NCI-H446 (cell line): Measurements from ENCODE around the gene ENPP6.
"Not testable (repeated sequence)": the region's sequence is repeated elsewhere in the genome, so short reads cannot be mapped to it uniquely, and the experiment has no call there.

Experiments used
- DNase-seq, 2 experiments: peaks; one replicate each; lab custom pipeline; 2025; lab: John Stamatoyannopoulos, UW

Gene ENPP6

DNA sequence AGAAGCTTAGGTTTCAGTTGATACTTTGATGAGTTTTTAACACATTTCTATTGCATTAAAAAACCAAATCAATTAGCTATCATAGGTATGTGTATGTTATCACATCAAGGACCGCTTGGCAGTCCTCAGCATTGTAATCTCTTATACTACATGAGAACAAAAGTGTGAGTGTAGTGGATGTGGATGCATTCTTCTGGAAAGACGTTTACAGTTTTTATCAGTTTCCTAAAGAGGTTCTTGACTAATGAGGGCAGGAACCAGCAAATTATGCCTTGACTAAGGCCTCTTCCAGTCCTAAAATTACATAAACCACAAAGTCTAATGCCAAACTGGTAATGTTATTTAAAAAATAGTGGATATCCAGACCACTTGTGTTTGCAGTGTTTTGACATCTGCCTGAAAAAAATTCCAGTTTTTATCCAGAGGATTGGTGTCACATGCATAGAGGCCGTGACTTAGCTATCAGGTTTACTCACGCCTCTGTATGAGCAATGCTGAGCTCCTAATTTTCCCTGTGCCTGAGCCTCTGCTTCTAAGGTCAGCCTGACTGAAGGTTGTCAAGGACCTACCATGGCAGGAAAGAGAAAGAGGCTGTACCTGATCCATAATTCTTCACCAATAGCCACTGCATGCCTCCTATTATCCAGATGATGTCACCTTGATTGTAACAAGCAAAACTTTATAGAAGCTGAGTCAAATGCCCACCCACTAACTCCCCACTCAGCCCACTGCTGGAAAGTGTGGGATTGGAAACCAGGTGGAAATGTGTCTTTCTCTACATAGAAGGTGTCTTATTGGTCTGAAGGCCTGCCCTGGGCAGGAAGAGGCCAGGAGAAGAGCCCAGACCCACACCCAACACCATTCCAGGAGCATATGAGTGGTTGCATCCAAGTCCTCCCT lies 68.7 kb downstream of the ENPP6 start:
- no peak for DNase-seq

- DNase-seq = no peak
These were observed 69.6 kb downstream of the ENPP6 start for GRCh38 chr4:184147858-184148737.

DNA sequence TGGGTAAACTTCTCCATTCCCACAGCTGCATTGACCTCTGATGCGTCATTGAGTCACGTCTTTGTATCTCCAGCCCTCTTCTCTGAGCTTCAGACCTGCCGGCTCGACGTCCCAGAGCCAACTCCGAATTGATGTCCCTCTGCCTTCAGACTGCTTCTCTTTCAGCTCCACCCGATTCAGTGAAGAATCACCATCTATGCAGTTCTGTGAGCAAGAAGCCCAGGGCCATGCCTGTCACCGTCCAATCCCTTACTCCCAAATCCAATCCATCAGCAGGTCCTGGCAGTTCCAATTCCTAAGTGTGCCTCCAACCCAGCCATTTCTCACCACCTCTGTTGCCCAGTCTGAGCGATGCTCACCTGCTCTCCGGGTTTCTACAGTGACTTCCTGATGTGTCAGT lies 70.7 kb downstream of the ENPP6 start:
- no peak for DNase-seq

- no peak for DNase-seq
These were observed 72.1 kb downstream of the ENPP6 start for GRCh38 chr4:184145596-184145995.

DNA sequence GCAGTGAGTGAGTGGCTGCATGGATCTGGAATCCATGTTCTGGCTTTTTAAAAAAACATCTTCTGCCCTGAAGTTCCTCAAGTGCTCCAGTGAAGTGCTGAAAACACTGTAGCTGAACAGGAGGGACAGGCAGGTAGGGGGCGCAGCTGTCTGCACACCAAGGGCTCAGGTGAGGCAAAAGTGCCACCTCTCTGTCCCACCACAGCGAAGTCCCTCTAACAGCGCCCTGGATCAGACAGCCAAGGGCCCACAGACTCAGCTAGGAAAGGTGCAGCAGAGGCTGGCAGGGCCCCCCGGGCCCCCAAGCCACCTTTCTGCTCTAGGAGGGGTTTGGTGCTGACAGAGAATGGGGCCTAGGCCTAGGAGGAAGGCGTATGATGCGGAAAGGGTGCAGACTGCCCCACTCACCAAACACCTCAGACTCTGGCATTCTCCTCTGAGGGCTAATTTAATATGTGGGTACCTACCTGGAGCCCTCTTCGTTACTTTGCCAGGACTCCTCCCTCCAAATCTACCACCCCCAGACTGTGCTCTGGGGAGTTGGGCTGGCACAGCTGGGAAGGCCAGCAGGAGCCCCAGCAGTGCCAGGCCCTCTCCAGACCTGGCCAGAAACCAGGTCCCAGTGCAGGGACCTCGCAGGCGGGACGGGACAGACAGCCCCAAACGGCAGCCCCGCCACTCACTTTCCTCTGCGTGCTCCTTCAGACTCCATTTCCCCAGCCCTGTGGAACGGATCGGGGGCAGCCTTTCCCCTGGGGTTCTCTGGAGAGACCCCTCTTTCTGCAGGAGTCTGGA lies 73.7 kb downstream of the ENPP6 start:
- no peak for DNase-seq

- DNase-seq = no peak
These were observed 75.3 kb downstream of the ENPP6 start for GRCh38 chr4:184142121-184143000.

GRCh38 chr4:184140901-184141300 lies 76.8 kb downstream of the ENPP6 start:
- not testable (repeated sequence) for DNase-seq

- no peak for DNase-seq
These were observed 81.1 kb downstream of the ENPP6 start for GRCh38 chr4:184136525-184136924.

DNA sequence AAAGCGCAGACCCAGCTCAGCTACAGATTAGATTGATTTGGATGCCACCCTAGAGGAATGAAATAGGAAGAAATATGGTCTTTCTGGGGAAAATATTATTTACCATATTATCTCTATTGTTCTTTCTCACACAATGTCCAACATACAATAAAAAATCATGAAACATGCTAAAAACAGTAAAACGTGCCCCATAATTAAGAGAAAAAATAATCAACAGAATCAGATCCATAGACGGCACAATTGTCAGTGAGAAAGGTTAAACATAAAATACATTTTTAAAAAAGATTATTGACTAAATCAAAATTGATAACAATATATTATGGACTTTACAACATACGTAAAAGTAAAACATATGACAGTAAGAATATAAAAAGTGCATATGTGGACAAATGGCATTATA lies 90.9 kb downstream of the ENPP6 start:
- DNase-seq = no peak

DNA sequence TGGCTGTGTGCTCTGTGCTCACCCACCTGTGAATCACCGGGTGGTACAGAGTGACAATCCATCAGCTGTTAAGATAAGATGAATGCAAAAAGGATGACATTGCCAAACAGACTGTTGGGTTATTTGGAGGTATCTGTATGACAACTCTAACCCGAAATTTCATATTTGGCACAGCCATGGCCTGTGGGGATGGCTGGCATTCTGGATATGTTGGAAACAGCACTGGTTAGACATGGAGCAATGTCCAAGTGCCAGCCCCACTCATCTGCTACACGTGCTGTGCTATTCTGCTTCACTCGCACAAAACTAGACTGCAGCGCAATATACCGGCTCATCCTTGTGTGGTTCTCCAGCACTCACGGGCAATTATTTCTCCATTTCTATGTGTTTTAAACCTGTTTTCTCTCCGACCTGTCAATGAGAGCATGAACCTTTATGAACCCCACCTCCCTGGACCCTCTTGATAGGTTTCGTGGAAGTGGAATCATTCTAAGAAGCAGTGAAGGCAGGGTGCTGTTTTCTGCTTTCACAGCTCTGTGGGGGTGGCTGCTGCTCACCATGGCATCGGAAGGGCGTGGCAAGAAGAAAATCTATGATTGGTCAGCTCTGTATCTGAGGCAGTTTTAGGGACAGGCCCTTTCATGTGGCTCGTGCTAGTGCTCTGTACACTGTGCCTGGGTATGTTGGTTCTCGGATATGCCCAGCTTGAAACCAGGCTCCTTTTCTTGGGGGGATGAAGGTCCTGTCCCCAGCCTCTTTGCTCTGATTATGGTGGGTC lies 94.9 kb downstream of the ENPP6 start:
- no peak for DNase-seq

GRCh38 chr4:184120549-184121127 lies 97.0 kb downstream of the ENPP6 start:
- no peak for DNase-seq

- no peak for DNase-seq
These were observed 99.9 kb downstream of the ENPP6 start for GRCh38 chr4:184117662-184118199.

DNA sequence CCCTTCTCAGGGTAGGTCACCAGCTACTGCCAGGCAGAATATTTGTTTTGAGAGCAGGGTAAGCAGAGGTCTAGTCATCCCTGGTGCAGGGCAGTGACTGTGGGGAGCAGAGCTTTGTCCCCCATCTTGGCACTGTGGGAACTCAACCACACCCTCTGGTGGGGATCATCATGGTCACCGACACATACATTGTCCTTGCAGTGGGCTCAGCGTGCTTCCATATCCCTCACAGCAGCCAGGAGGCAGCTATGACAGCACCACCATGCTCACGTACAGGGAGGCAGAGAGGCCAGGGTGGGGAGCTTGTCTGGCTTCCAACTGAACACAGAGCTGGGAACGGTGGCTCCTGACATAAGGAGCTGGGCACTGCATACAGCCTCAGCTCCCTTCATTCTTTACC lies 102.3 kb downstream of the ENPP6 start:
- no peak for DNase-seq

- no peak for DNase-seq
These were observed 103.2 kb downstream of the ENPP6 start for GRCh38 chr4:184114431-184114830.

- DNase-seq = no peak
These were observed 105.6 kb downstream of the ENPP6 start for GRCh38 chr4:184112006-184112550.

DNA sequence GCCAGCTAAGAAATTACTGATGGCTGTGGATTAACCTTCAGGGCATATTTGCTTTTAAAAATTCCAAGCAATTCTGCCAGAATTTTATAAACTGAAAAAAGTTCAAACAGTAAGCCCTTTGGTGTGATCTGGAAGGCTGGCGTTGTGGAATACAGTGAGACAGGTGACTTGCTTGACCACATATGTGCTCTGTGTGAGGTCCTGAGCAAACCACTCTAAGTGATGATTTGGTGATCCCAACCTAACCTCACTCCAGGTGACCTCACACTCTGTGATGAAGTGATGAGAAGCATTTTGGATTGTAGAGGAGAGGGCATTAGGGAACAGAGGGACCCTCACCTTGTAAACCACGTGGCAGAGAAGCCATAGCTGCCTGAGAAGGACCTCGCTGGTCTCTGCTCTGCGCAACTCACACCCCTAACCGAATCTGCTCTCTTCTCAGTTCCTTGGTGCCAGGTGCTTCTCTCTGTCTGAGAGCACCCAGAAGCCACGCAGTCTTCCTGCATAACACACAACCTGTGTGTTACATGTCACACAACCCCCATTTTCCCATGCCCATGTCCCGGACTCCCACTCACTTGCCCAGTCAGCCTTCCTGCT lies 106.3 kb downstream of the ENPP6 start:
- no peak for DNase-seq

- DNase-seq = no peak
These were observed 107.0 kb downstream of the ENPP6 start for GRCh38 chr4:184110452-184111224.

DNA sequence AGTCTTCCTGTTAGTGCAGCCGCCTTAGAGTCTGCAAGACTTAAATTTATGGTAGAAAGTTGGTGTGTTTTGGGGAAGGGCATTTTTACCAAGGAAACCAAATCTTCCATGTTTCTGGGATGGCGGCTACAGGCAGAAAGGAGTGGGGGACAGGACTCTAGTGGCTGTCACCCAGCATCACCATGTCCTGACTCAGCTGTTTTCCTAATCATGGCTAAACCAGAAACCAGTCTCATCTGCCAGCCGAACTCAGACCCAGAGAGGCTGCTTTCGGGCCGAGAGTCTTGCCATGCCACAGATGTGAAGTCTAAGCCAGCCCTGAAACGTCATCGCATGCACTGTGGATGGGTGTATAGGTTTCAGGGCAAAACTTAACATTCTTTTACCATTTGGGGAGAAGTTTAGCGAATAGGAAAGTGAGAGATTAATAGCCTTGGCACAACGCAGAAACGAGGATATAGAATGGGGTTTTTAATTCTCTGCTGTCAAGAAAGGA lies 109.6 kb downstream of the ENPP6 start:
- DNase-seq = no peak
